ENCODE results near the gene JOSD2.

Gene JOSD2

DNA sequence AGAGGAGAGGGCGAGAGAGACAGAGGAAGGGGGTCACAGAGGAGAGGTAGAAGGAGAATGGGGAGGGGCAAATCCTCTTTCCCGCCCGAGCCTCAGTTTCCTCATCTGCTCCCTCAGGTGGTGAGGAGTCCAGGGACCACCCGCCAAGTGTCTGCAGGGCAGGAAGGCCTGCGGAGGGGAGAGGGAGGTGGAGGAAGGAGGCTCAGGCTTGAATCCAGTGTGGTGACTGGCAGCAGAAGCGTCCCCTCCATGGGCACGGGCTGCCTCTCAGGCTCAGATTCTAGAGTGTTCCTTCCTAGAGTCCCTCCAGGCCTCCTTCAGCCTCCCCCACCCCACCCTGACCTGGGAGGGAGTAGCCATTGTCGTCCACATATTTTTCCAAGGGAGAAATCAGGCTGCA, 17.8 kb downstream of the JOSD2 start:
- no peak for DNase-seq

DNA sequence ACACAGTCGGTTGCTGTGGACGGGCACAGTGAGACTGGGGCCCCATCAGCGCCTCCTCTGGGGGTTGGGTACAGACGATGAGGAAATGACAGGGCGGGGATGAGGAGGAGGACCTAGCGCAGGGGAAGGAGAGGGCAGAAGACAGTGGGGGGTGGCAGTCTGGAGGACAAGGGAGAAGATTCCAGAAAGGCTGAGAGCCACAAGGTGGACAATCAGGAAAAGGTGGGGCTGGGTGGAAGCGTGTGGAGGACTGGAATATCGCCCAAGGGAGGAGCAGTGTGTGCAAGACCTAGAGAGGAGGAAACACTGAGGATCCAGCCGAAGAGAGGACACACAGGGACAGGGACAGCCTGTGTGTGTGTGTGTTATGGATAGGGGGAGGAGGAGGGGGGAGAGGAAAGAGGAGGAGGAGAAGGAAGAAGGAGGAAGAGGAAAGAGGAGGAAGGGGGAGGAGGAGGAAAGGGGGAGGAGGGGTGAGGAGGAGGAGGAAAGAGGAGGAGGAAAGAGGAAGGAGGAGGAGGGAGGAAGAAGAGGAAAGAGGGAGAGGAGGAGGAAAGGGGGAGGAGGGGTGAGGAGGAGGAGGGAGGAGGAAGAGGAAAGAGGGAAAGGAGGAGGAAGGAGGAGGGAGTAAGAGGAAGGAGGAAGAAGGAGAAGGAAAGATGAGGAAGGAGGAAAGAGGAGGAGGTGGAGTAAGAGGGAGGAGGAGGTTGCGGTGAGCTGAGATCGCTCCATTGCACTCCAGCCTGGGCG, 18.5 kb downstream of the JOSD2 start:
- no peak for DNase-seq

DNA sequence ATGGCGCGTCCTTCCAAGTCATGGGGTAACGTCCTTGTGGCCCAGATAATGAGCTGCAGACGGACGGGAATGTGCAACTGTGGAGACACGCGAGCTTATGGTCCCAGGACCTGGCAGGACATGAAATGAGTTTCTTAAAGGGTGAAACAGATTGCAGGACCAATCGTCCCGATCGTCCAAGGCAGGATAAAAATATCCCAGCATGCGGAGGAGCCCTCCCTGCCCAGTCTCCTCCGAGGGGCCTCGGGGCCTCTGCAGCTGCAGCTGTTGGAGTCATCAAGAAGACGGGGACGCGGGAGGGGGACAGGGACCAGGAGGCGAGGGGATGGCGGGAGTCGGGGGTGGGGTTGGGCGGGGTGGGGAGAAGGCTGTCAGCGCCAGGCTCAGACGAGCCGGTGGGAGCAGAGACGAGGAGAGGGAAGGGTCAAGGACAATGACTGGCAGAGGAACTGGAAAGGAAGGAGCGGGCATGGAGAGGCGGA, 20.0 kb downstream of the JOSD2 start:
- no peak for DNase-seq

DNA sequence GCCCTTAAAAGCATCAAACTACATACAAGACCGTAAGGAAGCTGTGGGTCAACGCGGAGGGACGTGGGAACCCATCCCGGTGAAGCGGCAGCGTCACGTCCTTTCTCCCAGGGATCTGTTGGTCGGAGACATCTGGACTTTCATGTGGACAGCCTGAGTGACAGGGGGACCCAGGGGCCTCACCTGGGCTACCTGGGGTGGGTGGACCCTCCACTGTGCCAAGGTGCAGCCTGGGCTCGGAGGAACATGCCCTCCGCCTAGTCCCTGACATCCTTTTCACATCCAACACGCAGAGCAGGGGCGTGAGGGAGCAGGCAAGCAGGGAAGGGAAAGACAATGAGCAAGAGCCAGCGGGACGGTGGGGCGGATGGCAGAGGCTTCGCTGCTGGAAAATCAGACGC, 20.6 kb downstream of the JOSD2 start:
- DNase-seq = no peak

DNA sequence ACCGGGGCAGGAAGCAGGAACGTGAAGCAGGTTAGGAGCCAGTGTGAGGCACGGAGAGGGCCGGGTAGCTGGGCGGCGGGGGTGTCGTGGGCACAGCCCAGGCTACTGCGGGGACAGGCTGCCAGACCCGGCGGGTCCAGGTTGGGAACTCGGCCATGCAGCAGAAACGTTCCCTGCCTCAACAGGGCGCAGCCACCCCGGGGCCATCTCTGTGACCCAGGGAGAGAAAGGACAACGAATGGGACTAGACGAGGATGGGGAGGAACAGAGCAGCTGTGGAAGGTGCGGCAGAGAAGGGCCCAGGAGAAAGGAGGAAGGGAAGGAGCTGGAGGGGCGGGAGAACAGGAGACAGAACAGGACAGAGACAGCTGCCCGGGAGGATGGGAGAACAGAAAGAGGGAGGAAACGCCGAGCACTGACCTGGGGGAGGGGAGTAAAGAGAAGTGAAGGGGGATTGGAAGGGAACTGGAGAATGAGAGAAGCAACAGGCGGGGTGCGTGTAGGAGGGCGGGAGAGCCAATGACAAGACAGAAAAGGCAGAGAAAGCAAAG, 21.5 kb downstream of the JOSD2 start:
- no peak for DNase-seq

DNA sequence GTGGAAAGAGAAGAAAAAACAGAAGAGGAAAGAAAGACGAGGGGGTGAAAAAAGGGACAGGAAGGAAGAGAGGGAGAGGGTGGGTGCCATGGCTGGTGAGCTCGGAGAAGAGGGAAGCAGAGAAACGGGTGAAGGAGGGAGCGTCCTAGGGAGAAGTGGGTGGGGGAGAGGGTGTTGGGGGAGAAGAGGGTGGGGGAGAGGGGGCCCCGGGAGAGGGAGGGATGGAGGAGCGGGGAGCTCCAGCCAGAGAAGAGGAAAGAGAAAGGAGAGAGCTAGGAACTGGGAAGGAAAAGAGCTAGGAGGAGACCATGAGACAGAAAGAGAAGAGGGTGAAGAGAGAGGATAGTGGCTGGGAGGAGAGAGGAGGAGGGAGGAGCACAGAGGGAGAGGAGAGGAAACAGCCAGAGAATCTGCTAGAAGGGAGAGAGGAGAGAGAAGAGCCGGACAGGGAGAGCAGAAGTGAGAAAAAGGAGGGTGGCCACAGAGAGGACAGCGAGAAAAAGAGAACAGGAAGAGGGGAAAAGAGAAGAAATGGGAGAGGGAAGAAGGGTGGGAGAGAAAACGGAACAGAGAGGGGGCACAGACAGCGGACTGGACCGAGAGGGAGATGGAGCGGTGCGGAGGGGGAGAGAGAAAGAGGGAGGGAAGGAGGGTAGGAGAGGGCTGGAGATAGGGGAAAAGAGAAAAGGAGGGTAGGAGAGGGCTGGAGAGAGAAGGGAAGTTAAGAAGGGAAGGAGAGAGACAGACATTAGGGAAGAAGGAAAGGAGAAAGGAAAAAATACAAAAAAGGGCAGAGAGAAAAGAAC, 22.4 kb downstream of the JOSD2 start:
- DNase-seq = no peak

DNA sequence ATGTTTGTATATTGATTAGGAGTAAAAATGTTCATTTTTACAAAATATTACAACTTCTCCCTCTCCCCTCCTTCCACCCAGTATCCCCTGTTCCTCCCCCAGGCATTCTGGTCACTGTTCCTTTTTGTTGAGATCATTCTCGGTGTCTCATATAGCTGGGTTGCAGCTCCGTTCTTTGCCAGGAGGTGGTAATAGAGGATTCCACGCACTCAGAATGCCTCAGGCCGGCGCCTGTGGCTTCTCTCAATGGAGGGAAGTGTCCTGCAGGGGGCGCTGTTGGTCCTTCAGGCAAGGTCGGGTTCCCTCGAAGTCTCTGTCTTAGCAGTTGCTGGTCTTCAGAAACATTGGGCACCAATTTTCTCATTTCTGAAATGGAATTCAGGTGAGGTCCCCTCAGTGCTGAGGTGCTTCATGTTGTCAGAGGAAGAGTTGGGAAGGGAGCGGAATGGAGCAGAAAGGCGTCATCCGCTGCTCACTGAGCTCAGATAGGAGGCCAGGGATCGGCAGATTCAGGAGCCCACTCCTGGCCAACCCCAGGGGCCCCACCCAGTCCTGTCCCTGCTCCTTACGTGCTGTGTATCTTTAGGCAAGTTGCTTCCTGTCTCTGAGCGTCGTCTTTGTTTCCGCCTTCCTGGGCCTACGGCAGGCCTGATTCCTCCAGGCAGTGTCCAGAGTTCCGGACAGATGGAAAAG, 24.0 kb downstream of the JOSD2 start:
- DNase-seq = peak in 3 of 5 donors; percentile 32 to 51 (median 35)

DNA sequence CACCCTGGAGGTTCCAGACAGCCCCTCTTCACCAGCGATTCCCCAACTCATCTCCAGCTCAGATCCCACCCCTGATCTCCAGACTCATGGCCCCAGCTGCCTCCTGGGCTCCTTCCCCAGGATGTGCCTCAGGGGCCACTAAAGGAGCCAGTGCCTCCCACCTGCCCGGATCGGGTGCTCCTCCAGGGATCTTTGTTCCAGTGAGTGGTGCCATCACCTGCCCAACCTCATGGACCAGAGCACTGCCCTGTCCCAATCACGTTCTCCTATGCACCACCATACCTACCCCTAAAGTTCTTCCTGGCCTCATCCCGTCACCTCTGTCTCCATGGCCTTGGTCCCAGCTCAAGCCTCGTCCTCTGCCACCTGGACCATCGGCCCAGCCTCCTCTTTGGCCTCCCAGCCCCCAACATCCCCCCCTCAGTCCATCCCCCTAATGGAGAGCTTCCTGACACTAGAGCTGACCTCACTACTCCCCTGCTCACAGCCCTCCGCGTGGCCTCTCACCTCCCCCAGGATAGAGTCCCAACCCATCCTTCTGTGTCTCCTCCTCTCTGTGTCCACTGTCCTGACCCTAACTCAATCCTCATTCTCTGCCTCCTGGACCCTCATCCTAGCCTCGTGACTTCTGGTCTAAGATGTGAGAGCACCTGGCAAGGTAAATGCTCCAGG, 25.6 kb downstream of the JOSD2 start:
- no peak for DNase-seq

DNA sequence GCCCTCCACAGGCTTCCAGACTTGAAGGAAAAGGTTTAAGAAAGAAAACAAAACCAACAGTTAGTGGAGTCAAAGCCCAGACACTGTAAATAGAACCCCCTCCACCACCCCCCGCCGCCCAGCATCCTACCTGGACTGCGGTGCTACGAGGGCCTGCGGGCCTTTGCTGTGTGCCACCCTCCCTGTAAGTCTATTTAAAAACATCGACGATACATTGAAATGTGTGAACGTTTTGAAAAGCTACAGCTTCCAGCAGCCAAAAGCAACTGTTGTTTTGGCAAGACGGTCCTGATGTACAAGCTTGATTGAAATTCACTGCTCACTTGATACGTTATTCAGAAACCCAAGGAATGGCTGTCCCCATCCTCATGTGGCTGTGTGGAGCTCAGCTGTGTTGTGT, 28.1 kb downstream of the JOSD2 start:
- DNase-seq = no peak

DNA sequence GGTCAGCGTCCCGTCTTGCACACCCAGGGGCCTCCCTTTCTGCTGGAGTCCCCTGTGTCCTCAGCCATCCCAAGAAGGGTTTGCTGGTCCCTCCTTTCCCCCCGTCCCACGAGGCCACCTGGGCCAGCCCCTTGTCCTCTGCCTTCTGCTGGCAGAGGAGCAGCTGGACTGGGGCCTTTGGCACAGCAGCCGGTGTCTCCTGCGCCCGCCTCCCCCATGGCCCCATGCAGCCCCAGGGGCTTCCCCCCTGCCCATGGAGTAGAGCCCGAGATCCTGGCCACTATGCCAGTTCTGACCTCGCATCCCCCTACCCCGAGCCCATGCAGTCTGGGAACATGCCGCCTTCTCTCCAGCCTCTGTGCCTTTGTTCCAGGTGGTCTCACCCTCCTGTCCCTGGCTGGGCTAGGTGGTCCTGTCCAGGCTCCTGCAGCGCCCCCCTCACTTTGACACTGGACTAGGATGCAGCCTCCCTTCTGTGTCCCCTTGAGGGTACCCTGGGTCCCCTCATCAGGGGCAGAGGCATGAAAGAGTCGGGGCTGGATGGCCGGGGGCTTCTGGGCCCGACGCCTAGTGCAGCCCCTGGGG, 28.6 kb downstream of the JOSD2 start:
- DNase-seq = no peak

DNA sequence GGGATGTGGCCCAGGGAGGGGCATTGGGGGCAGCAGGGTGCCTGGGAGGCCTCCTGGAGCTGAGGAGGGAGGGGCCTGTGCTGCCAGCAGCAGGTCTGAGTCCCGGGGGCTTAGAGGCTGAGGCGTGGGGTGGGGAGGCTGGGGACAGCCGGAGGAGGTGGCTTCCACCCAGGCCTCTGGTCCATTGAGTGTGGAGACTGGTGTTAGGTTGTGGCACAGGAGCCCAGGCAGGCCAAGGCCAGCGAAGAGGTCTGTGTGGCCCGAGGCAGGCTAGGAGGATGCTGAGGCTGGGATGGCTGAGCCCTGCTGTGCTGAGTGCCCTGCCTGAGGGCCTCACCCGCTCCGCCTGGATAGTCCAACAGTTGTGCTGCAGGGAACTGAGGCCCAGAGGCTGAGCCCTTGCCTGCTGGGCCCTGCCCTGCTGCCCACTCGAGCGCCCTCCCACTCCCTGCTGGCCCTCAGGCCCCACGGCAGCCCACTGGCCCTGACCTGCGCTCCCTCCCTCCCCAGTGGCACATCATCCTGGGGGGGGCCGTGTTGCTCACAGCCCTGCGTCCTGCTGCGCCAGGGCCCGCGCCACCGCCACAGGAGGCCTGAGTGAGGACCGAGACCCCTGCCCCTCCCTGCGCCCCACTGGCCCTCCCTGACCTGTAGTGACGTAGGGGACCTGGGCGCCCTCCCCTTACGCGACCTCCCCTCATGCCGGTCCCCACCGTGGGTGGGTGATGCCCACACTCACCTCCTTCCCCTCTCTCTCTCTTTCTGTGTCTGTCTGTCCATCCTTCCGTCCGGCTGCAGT, 29.4 kb downstream of the JOSD2 start:
- no peak for DNase-seq

DNA sequence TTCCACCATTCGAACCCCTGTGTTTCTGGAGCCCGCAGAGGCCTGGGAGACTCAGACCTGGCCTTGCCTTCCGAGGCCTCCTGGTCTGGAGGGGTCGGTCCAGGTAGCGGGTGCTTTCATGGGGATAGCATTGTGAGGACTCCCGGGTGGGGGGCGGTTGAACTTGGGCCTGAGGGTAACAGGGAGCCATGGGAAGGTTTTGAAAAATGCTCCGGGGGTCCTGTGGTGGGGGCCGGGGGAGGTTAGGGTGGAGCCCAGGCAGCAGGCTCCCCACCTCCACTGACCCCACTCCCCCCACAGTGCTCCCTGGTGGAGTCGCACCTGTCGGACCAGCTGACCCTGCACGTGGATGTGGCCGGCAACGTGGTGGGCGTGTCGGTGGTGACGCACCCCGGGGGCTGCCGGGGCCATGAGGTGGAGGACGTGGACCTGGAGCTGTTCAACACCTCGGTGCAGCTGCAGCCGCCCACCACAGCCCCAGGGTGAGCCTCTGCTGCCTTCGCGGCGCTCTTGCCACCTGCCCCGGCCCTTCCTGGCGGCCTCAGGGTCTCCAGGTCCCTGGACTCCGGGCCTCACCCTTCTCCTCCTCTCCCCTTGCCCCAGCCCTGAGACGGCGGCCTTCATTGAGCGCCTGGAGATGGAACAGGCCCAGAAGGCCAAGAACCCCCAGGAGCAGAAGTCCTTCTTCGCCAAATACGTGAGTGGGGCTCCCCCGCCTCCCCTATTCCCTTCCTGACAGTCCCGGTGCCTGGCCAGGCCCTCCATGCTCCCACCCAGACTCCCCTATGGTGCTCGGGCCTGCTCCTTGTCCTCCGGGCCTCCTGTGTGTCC, 30.5 kb downstream of the JOSD2 start:
- DNase-seq = no peak

DNA sequence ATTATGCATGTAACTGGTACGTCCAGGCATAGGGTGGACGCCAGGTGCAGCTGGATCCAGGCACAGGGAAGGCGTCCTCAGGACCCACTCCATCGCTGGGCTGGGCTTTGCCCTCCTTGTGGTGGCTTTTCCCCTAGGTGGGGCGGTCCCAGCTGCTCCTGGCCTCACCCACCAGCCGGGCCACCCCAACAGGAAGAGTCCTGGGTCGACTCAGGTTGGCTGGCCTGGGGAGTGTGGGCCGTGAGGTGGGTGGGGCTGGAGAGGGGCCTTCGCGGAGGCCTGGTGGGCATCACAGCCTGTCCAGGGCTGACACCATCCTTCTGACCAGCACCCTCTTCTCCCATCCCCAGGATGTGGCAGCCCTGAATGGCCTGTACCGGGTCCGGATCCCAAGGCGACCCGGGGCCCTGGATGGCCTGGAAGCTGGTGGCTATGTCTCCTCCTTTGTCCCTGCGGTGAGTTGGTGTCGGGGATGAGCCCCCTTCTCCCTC, 31.2 kb downstream of the JOSD2 start:
- DNase-seq = no peak

DNA sequence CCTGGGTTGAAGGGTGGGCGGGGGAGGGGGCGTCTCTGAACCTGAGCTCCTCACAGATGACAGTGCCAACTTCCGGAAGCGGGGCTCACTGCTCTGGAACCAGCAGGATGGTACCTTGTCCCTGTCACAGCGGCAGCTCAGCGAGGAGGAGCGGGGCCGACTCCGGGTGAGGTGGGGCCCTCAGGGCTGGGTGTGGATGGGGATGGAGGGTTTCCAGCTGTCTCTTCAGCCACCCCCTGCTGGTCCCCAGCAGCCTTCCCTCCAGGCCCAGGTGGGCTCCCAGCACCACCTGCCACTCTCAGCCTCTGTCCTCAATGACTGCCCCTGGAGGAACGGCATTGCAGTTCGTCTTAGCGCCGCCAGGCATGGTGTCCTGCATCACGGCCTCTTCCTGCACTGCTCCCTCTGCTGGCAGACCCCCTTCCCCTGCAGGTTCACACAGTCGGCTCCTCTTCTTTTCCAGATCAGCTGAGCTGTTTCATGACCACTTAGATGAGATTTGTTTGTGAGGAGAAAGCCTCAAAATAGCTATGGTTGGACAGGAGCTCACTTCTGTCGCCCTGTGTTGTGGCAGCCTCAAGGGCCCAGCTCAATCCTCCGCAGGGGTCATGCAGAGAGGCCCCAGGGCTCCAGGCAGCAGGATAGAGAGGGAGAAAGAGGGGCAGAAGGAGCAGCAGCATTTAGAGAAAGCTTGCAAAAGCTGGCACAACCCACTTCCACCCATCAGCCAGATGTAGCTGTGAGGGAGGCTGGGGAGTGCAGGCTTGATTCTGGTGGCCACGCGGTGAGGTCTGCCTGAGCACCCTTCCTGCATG, 31.9 kb downstream of the JOSD2 start:
- DNase-seq = no peak

DNA sequence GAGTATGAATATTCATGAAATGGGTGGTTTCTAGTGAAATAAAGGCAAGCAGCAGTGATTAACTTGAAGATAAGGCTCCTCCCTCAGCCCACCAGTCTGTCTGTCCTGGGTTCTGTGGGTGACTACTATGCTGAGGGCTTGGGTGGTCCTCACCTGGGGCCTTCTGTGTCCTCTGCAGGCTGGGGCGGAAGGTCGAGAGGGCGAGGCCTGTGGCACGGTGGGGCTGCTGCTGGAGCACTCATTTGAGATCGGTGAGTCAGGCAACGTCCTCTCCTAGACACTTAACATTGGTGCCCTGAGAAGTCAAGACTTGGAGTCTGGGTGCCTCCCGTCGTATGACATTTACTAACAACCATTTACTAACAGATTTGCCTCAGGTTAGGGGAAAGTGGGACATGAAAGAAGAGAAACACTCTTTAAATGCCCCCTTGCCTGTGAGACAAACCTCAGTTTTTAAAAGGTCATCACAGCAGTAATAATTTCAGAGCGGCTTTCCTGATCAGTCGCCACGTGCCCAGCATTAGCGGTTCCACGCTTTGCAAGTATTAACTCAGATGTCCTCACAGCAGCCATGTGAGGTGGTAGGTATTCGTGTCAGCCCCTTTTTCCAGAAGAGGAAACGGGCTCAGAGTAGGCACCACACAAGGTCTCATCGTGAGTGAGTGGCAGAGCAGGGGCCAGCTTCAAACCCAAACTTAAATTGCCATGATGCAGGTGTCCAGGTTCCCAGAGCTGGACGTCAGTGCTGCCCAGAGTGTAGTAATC, 33.1 kb downstream of the JOSD2 start:
- DNase-seq = no peak

DNA sequence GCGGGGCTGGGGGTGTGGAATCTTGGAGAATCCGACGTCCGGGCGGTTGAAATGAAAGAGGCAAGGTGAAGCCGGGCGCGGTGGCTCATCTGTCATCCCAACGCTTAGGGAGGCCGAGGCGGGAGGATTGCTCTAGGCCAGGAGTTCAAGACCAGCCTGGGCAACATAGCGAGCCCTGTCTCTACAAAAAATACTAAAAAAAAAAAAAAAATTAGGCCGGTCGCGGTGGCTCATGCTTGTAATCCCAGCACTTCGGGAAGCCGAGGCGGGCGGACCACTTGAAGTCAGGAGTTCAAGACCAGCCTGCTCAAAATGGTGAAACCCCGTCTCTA, 34.1 kb downstream of the JOSD2 start:
- no peak for DNase-seq

DNA sequence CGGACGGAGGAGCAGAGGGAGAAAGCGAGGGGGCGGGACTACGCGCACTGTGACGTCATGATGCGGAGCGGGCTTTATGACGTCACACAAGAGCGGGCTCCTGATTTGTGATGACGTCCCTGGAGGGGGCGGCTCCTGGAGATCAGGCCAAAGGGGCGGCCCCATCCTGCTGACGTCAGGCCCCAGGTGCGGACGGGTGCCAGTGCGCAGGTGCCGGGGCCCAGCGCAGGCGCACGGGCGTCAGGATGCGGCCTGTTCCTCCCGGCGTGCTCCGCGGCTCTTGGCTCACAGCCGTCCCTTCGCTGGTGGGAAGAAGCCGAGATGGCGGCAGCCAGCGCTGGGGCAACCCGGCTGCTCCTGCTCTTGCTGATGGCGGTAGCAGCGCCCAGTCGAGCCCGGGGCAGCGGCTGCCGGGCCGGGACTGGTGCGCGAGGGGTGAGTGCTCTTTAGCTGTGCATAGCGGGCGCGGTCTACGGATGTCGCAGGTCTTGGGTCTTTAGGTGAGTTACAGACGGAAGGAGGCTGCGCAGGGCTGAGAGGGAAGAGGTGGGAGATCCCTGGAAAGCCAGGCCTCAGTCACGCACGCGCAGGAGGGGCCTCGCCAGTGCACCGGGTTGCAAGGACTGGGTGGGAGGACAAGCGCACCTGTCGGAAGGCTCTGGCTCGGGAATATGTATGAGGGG, 34.6 kb downstream of the JOSD2 start, which contains the start of the genes EMC10 and GARIN5A:
EMC10 (plus strand) TSS at position 284 of the 683 bp plus-strand sequence; CDS start at position 322, 38 bp downstream.
GARIN5A (minus strand) TSS at position 625 of the 683 bp plus-strand sequence; CDS start at position 165, 460 bp downstream.
- DNase-seq = peak; percentile 89 to 95 (median 91)

DNA sequence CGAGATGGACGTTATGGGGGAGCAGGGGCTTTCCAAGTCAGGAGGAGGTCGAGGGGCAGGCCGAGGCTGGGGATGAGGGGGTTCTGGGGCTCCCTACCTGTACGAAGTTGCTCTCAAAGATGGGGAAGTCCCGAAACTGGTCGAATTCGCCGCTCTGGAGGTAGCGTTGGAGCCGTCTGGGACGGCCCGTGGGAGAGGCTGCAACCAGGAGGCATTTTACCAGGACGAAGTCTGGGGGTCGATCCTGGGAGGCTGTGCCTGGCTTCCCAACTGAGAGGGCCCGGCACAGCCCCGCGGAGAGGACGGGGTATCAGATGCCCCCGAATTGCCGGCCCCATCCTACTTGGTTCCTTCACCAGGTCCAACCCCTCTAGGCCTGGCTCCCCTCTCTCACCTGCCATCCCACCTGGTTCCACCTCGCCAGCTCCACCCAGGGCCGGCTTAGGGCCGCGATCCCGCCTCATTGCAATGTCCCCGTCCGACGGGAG, 35.2 kb downstream of the JOSD2 start:
- DNase-seq = no peak
